HUES64 (cell line): ENCODE data around the gene RFWD3.

ENCODE experiments used
- H3K27ac ChIP-seq: 2 replicates; pipeline ENCODE4 v1.7.0; 2013; ENCODE audit warnings: low read depth, low read length, inconsistent platforms
- H3K27me3 ChIP-seq: 2 replicates; pipeline ENCODE4 v1.6.1; 2013; ENCODE audit warnings: mild to moderate bottlenecking, low read length; ENCODE audit not compliant: insufficient read depth
- H3K36me3 ChIP-seq: 2 replicates; pipeline ENCODE4 v1.6.1; 2013; ENCODE audit warnings: mild to moderate bottlenecking, low read length; ENCODE audit not compliant: insufficient read depth
- H3K4me1 ChIP-seq: 2 replicates; pipeline ENCODE4 v1.6.1; 2013; ENCODE audit warnings: mild to moderate bottlenecking, low read length, moderate library complexity; ENCODE audit not compliant: insufficient read depth
- H3K4me3 ChIP-seq: 2 replicates; pipeline ENCODE4 v1.5.1; 2013; ENCODE audit warnings: mild to moderate bottlenecking, low read length, moderate library complexity
- H3K9ac ChIP-seq: 2 replicates; pipeline ENCODE4 v1.6.1; 2013; ENCODE audit warnings: mild to moderate bottlenecking, low read depth, low read length
- H3K9me3 ChIP-seq: 2 replicates; pipeline ENCODE4 v1.6.1; 2013; ENCODE audit warnings: low read depth, low read length; ENCODE audit not compliant: insufficient read depth
- WGBS: fragments of 150-250, 120-280 bp; methylation state at CpG from one replicate; pipeline ENCODE4 v1.1.7; 2013; ENCODE audit warnings: missing lambda C conversion rate; 5-methylcytosine and 5-hydroxymethylcytosine counted together

Gene RFWD3

DNA sequence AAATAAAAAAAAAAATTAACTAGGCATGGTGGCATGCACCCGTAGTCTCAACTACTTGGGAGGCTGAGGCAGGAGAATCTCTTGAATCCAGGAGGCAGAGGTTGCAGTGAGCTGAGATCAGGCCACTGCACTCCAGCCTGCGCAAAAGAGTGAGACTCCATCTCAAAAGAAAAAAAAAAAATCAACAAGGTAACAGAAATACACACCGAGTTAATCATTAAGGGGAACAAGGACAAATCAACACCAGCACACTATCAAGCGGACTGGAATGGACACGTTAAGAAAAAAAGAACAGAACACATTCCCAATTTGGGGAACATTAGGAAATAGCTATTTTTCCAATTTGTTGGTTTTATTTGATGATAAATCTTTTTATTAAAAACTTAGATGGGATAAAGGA, 31.4 kb downstream of the RFWD3 start:
- 90% methylated on average over 5 of the region's 5 CpGs for WGBS
- Histone ChIP-seq H3K36me3 (peaks cover 98% of the 10 kb centered on the region), H3K27ac (no peak overlapping the region), H3K9ac (no peak overlapping the region), H3K4me1 (no peaks in the 10 kb centered on the region), H3K27me3 (no peaks in the 10 kb centered on the region), H3K9me3 (no peaks in the 10 kb centered on the region), H3K4me3 (no peak overlapping the region)

DNA sequence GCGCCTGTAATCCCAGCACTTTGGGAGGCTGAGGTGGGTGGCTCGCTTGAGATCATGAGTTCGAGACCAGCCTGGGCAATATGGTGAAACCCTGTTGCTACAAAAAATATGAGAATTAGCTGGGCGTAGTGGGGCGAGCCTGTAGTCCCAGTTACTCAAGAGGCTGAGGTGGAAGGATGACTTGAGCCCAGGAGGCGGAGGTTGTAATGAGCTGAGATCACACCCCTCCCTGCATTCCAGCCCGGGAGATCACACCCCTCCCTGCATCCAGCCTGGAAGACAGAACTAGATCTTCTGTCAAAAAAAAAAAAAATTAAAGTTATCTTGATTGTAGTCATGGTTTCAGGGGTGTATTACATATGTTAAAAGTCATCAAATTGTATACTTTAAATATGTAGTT, 33.0 kb downstream of the RFWD3 start:
- 97% methylated on average over 6 of the region's 7 CpGs for WGBS
- Histone ChIP-seq H3K27ac (no peak overlapping the region), H3K4me3 (no peak overlapping the region), H3K36me3 (peaks cover 98% of the 10 kb centered on the region), H3K4me1 (no peaks in the 10 kb centered on the region), H3K27me3 (no peaks in the 10 kb centered on the region), H3K9ac (no peak overlapping the region), H3K9me3 (no peaks in the 10 kb centered on the region)

DNA sequence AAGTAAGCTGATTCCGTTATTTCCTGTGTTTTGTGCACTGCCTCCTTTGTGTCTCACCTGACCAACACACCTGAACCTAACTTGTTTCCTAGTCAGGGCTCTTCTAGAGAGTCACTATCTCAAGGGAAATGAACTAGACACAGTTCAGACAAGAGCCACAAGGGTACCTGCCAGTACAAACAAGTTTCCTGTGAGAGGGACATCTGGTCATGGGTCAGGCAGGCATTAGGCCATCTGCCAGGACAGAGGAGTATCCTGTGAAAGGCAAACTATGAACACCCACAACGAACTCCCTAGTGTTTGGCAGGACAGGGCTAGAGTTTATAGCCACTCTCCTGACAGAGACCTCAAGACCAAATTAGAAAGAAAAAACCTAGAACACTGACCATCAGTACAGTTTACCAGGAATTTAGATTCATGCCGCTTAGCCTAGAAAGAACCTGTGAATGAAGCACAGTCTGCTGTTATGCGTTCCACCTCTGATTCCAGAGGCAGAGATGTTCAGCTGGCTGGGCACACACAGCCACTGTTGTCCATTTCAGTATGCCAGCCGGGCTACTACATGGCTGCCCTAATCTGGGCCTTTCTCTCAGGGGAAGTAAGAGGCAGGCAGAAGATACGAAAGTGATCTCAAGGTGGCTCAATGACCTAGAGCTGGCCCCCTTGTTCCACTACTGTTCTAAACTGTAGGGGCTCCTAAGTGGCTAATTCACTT, 39.0 kb downstream of the RFWD3 start:
- H3K4me1 ChIP-seq: peaks cover under 1% of the 10 kb centered on the region
- H3K36me3 ChIP-seq: peaks cover 100% of the 10 kb centered on the region
- no peaks in the 10 kb centered on the region for H3K9me3 ChIP-seq
- no peak overlapping the region for H3K27ac ChIP-seq
- no peak overlapping the region for H3K9ac ChIP-seq
- no peak overlapping the region for H3K4me3 ChIP-seq
- no peaks in the 10 kb centered on the region for H3K27me3 ChIP-seq
- 95% methylated on average over 6 of the region's 6 CpGs for WGBS

DNA sequence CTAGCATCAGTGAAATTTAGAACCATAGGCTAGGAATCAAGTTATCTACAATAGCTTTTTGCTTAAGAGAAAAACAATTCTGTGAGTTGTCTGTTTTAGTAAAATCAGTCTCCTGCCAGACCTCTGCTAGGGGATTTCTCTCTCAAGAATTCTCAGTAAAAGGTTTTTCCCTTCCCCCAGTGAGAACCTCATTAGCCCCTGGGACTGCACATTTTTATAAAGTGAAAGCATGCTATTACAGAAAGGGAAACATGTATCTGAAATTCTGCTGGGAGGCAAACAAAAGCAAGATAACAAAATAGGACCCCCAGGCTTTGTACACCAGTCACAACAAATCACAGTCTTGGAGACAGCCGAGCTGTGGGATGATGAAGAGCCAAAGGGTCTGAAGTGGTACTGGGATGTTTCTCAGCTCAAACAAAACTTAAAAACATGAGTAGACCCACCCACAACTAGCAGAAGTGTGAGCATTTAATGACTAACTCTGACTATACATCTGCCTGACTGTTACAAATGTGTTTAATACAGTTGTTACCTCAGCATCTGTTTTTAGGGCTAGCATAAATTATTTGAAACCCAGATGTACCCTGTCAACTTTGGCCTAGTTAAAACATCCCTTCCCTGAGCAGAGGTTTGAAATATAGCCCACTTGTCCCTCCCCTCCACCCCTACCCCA, 39.8 kb downstream of the RFWD3 start:
- peaks cover 4% of the 10 kb centered on the region for H3K4me1 ChIP-seq
- no peaks in the 10 kb centered on the region for H3K9me3 ChIP-seq

DNA sequence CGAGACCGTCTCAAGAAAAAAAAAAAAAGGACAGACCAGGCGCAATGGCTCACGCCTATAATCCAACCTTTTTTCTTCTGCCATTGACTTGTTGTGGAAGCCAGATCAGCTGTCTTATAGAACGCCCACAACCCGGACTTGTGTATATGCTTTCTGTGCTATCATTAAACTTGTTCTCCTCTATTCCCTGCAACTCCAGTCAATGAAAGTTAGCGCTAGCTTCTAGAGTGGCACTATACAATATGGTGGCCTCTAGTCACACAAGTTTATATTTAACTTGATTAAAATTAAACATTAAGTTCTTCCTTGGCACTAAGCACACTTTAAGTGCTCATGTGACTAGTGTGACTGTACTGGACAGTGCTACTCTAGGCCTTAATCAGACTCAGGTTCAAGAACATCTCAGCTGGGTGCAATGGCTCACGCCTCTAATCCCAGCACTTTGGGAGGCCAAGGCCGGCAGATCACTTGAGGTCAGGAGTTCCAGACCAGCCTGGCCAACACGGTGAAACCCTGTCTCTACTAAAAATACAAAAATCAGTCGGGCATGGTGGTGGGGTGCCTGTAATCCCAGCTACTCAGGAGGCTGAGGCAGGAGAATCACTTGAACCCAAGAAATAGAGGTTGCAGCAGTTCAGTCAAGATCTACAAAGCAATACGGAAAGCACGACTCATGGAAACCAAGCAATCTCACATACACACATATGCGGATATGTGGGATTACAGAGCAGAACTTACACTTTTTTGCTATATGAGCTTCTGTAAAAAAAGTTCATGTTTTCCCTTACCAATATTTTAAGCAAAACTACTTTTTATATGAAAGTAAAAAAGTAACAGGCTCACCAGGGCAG, 41.0 kb downstream of the RFWD3 start:
- Histone ChIP-seq H3K27me3 (no peaks in the 10 kb centered on the region), H3K4me1 (peaks cover 4% of the 10 kb centered on the region), H3K27ac (no peak overlapping the region), H3K4me3 (no peak overlapping the region), H3K9me3 (no peaks in the 10 kb centered on the region), H3K9ac (no peak overlapping the region), H3K36me3 (peaks cover 98% of the 10 kb centered on the region)
- WGBS: 95% methylated on average over 14 of the region's 14 CpGs

More for the DNA sequence above, 39.8 kb downstream of the RFWD3 start:
- Histone ChIP-seq H3K36me3 (peaks cover 100% of the 10 kb centered on the region), H3K27me3 (no peaks in the 10 kb centered on the region), H3K27ac (no peak overlapping the region), H3K9ac (no peak overlapping the region), H3K4me3 (no peak overlapping the region)
- WGBS: no CpG with 5 or more reads among the region's 1 CpG

DNA sequence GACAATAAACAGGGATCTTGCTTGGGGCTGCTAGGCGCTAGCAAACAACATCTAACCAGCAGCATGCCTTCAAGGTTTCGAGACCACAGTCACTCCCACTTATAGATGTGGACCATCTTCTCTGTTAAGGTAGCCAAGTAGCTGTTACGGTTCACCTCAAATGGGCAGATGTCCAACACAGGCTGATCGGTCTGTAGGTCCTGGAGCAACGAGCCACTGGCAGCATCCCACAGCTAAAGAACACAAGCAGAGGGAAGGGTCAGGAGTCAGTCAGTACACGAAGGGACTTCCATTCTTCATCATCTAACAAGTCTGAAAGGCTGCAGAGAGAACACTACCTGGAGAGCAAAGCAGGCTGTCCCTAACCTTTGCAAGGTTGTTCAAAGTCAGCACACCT, 42.8 kb downstream of the RFWD3 start:
- Histone ChIP-seq H3K9me3 (no peaks in the 10 kb centered on the region), H3K27me3 (no peaks in the 10 kb centered on the region), H3K4me3 (no peak overlapping the region), H3K36me3 (peaks cover 95% of the 10 kb centered on the region), H3K27ac (no peak overlapping the region), H3K9ac (no peak overlapping the region), H3K4me1 (peaks cover 4% of the 10 kb centered on the region)
- WGBS: 93% methylated on average over 6 of the region's 6 CpGs

DNA sequence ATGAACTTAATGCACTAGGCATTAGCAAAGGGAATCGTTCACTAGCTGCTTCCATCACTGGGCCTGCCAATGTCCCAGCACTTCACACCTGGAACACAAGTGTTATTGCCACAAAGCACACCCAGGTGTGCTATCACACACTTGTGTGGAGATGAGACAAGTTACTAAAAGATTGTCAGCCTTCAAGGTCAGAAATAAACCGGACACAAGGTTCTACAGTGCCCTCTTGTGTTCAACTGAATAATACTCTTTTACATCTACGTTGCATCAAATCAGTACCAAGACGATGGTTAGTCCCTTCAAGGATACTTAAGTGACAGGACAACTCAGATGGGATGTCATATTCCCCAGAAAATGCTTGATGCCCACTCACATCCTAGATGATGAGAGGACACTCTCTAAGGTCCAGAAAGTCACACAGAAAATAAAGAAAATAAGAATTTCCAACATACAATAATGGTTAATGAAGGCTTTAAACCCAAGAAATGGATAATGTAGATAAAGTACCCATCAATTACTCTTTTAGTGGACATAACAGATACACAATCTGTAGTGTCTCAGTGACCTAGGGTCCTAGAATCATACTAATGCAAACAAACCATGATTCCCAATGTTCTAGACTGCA, 43.4 kb downstream of the RFWD3 start:
- no peak overlapping the region for H3K9ac ChIP-seq
- no peaks in the 10 kb centered on the region for H3K9me3 ChIP-seq
- WGBS: 78% methylated on average over 4 of the region's 4 CpGs
- no peak overlapping the region for H3K4me3 ChIP-seq
- H3K27me3 ChIP-seq: no peaks in the 10 kb centered on the region
- peaks cover 90% of the 10 kb centered on the region for H3K36me3 ChIP-seq
- H3K27ac ChIP-seq: no peak overlapping the region
- peaks cover 4% of the 10 kb centered on the region for H3K4me1 ChIP-seq

DNA sequence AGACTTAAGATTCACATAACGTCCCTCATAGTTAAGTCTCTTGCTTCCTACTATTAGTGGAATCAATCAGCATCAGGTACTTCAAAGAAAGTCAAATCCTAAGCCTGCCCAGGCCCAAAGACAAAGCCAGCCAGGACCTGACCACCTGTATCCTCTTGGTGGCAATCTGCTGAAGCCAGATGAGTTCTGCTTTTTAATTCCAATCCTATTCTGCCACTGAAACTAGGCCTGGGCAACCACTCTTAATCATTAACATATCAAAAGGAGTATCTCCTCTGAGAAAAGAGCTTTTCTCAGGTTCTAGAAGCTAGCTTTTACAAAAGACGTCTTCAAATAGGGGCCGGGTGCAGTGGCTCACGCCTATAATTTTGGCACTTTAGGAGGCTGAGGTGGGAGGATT, 44.7 kb downstream of the RFWD3 start:
- Histone ChIP-seq H3K36me3 (peaks cover 77% of the 10 kb centered on the region), H3K27me3 (no peaks in the 10 kb centered on the region), H3K27ac (no peak overlapping the region), H3K9me3 (no peaks in the 10 kb centered on the region), H3K4me3 (no peak overlapping the region), H3K4me1 (peaks cover 4% of the 10 kb centered on the region), H3K9ac (no peak overlapping the region)
- 88% methylated on average over 4 of the region's 4 CpGs for WGBS

DNA sequence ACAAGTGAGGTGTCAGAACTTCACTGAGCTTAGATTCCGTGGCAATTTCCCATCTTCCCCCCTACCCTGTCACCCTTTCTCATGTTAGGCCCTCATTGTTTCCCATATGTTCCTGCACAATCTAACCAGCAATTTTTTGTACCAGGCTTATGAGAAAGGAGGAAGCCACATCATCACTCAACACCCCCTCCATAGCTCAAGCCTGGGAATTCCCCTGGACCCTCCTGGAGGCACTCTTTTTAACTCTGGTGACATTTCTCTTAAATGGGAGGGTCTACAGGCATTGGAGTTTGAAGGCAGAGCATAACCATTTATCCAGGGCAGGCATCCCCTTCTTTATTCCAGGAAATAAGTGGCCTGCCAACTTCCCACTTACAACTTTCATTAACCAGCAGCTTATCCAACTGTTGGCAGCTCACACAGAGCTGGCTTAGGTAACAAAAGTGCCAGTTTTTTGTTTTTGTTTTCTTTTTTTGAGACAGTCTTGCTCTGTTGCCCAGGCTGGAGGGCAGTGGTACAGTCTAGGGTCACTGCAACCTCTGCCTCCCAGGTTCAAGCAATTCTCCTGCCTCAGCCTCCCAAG, 49.4 kb downstream of the RFWD3 start:
- no peak overlapping the region for H3K27ac ChIP-seq
- no peaks in the 10 kb centered on the region for H3K9me3 ChIP-seq
- 82% methylated on average over 1 of the region's 1 CpG for WGBS
- H3K9ac ChIP-seq: no peak overlapping the region
- peaks cover 29% of the 10 kb centered on the region for H3K36me3 ChIP-seq
- no peak overlapping the region for H3K4me3 ChIP-seq
- no peaks in the 10 kb centered on the region for H3K4me1 ChIP-seq
- H3K27me3 ChIP-seq: no peaks in the 10 kb centered on the region

DNA sequence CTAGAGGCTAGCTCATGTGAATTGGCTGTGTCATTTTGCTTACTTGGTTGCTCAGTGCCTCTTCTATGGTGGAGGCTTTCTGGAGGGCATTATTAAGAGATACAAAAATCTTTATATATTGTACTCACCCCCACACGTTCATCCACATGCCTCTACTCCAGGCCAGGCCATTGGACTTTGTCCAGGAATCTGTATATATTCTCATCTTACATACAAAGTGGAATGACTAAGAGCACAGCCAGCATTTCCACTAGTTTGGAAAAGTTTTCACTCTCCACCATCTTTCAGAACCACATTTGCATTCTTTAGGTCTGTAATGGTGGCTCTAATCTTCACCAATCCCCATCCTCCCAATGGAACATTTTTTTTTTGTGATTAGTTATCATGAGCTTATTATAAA, 55.0 kb downstream of the RFWD3 start:
- Histone ChIP-seq H3K27me3 (no peaks in the 10 kb centered on the region), H3K27ac (no peak overlapping the region), H3K4me3 (no peak overlapping the region), H3K9ac (no peak overlapping the region), H3K4me1 (peaks cover 10% of the 10 kb centered on the region), H3K36me3 (no peaks in the 10 kb centered on the region), H3K9me3 (no peaks in the 10 kb centered on the region)
- 100% methylated on average over 1 of the region's 1 CpG for WGBS
